ENCODE results near the gene EMID1.

The EMID1 gene

GRCh38 chr22:29172216-29172615 is 33.5 kb upstream of the EMID1 start:
- Histone ChIP-seq H3K36me3 (ENCODE audit: control insufficient read depth, insufficient read depth, low read length) (no peaks in the 10 kb centered on the region), H3K4me3 (replicated peaks; ENCODE audit: low read depth, low read length) (no peak overlapping the region), H3K27me3 (replicated peaks; ENCODE audit: control insufficient read depth, insufficient read depth, low read length) (no peaks in the 10 kb centered on the region)
- TF ChIP-seq CTCF (IDR thresholded peaks at IDR 0.05; ENCODE audit: insufficient read depth, low read length, poor library complexity, severe bottlenecking) = no peak
- no peak for DNase-seq (ENCODE audit: extremely low read depth, insufficient read length)

- no peaks in the 10 kb centered on the region for H3K27me3 ChIP-seq (replicated peaks; ENCODE audit: control insufficient read depth, insufficient read depth, low read length)
- H3K36me3 ChIP-seq (ENCODE audit: control insufficient read depth, insufficient read depth, low read length) = no peaks in the 10 kb centered on the region
- no peak overlapping the region for H3K4me3 ChIP-seq (replicated peaks; ENCODE audit: low read depth, low read length)
- DNase-seq (ENCODE audit: extremely low read depth, insufficient read length) = no peak
- TF ChIP-seq CTCF (IDR thresholded peaks at IDR 0.05; ENCODE audit: insufficient read depth, low read length, poor library complexity, severe bottlenecking) = no peak
Measured at GRCh38 chr22:29175312-29175835, 30.3 kb upstream of the EMID1 start.

GRCh38 chr22:29183971-29184848 is 21.5 kb upstream of the EMID1 start:
- no peaks in the 10 kb centered on the region for H3K36me3 ChIP-seq (ENCODE audit: control insufficient read depth, insufficient read depth, low read length)
- TF ChIP-seq CTCF (IDR thresholded peaks at IDR 0.05; ENCODE audit: insufficient read depth, low read length, poor library complexity, severe bottlenecking) = no peak
- no peak for DNase-seq (ENCODE audit: extremely low read depth, insufficient read length)
- H3K4me3 ChIP-seq (replicated peaks; ENCODE audit: low read depth, low read length) = no peak overlapping the region
- no peaks in the 10 kb centered on the region for H3K27me3 ChIP-seq (replicated peaks; ENCODE audit: control insufficient read depth, insufficient read depth, low read length)

GRCh38 chr22:29184849-29185490 is 20.7 kb upstream of the EMID1 start:
- Histone ChIP-seq H3K27me3 (replicated peaks; ENCODE audit: control insufficient read depth, insufficient read depth, low read length) (no peaks in the 10 kb centered on the region), H3K4me3 (replicated peaks; ENCODE audit: low read depth, low read length) (no peak overlapping the region), H3K36me3 (ENCODE audit: control insufficient read depth, insufficient read depth, low read length) (no peaks in the 10 kb centered on the region)
- no peak for DNase-seq (ENCODE audit: extremely low read depth, insufficient read length)
- no peak for TF ChIP-seq CTCF (IDR thresholded peaks at IDR 0.05; ENCODE audit: insufficient read depth, low read length, poor library complexity, severe bottlenecking)

- no peak for DNase-seq (ENCODE audit: extremely low read depth, insufficient read length)
- Histone ChIP-seq H3K27me3 (replicated peaks; ENCODE audit: control insufficient read depth, insufficient read depth, low read length) (no peaks in the 10 kb centered on the region), H3K4me3 (replicated peaks; ENCODE audit: low read depth, low read length) (no peak overlapping the region), H3K36me3 (ENCODE audit: control insufficient read depth, insufficient read depth, low read length) (no peaks in the 10 kb centered on the region)
- TF ChIP-seq CTCF (IDR thresholded peaks at IDR 0.05; ENCODE audit: insufficient read depth, low read length, poor library complexity, severe bottlenecking) = no peak
Measured at GRCh38 chr22:29186302-29186701, 19.4 kb upstream of the EMID1 start.
